GM23248 (cell line): ENCODE data around the gene KCNAB1. TPM values are rescaled to one million over a fixed set of nuclear protein-coding genes. Genes with fewer than 3 reads are reported as not detected.

Experiments used
- DNase-seq: peaks from one replicate; pipeline ENCODE4 v3.0.0-alpha.2; 2015
- H2AFZ ChIP-seq: fragments of 200-600 bp; sonication (generic); 2 replicates; pipeline ENCODE4 v1.6.1; 2016; ENCODE audit warnings: antibody characterized with exemption
- H3F3A ChIP-seq: fragments of 200-600 bp; sonication (generic); 2 replicates; pipeline ENCODE4 v1.6.1; 2016; ENCODE audit warnings: mild to moderate bottlenecking, antibody characterized with exemption, mixed run types; ENCODE audit not compliant: insufficient read depth
- H3K27ac ChIP-seq: fragments of 200-600 bp; sonication (generic); 2 replicates; pipeline ENCODE4 v1.5.1; 2016; ENCODE audit warnings: mild to moderate bottlenecking
- H3K27me3 ChIP-seq: fragments of 200-600 bp; sonication (generic); replicated peaks from 2 replicates; pipeline ENCODE4 v1.6.1; 2016; ENCODE audit warnings: mild to moderate bottlenecking; ENCODE audit not compliant: insufficient read depth
- H3K36me3 ChIP-seq: fragments of 200-600 bp; sonication (generic); 2 replicates; pipeline ENCODE4 v1.6.1; 2016; ENCODE audit warnings: low read depth, mild to moderate bottlenecking
- H3K4me1 ChIP-seq: fragments of 200-600 bp; sonication (generic); 2 replicates; pipeline ENCODE4 v1.6.1; 2016; ENCODE audit warnings: mild to moderate bottlenecking; ENCODE audit not compliant: insufficient read depth
- H3K4me2 ChIP-seq: fragments of 200-600 bp; sonication (generic); one replicate; pipeline ENCODE4 v1.6.1; 2016; ENCODE audit warnings: mild to moderate bottlenecking; ENCODE audit not compliant: unreplicated experiment
- H3K4me3 ChIP-seq: fragments of 200-600 bp; sonication (generic); 2 replicates; pipeline ENCODE4 v1.5.1; 2016; ENCODE audit warnings: mild to moderate bottlenecking
- H3K79me2 ChIP-seq: fragments of 200-600 bp; sonication (generic); 2 replicates; pipeline ENCODE4 v1.6.1; 2016; ENCODE audit warnings: mild to moderate bottlenecking; ENCODE audit not compliant: insufficient read depth
- H3K9ac ChIP-seq: fragments of 200-600 bp; sonication (generic); 2 replicates; pipeline ENCODE4 v1.6.1; 2016; ENCODE audit warnings: mild to moderate bottlenecking
- H3K9me2 ChIP-seq: fragments of 200-600 bp; sonication (generic); 2 replicates; pipeline ENCODE4 v1.6.1; 2016; ENCODE audit warnings: mixed run types, mild to moderate bottlenecking, moderate library complexity; ENCODE audit not compliant: insufficient read depth
- H3K9me3 ChIP-seq: fragments of 200-600 bp; sonication (generic); one replicate; pipeline ENCODE4 v1.6.1; 2017; ENCODE audit warnings: low read depth
- H4K20me1 ChIP-seq: fragments of 200-600 bp; sonication (generic); 2 replicates; pipeline ENCODE4 v1.6.0; 2016; ENCODE audit not compliant: insufficient read depth
- EZH2 ChIP-seq: fragments of 200-600 bp; sonication (generic); IDR thresholded peaks from 2 replicates; pipeline ENCODE4 v1.6.1; 2018; ENCODE audit warnings: antibody characterized with exemption, mild to moderate bottlenecking; ENCODE audit not compliant: insufficient read depth, poor library complexity, severe bottlenecking
- EZH2phosphoT487 ChIP-seq: fragments of 200-600 bp; sonication (generic); IDR thresholded peaks from 2 replicates; pipeline ENCODE4 v1.6.1; 2018; ENCODE audit warnings: antibody characterized with exemption, moderate library complexity, mild to moderate bottlenecking, low read depth; ENCODE audit not compliant: insufficient read depth
- WGBS, 2 experiments: methylation state at CpG; one replicate each; pipeline ENCODE4 v1.1.6; 2015 to 2017; ENCODE audit warnings: low lambda C conversion rate in 2 of 2, low coverage in 1 of 2; ENCODE audit errors: missing lambda C conversion rate in 2 of 2; 5-methylcytosine and 5-hydroxymethylcytosine counted together
- in situ Hi-C: fragments of 300-500 bp; cut with MboI; formaldehyde crosslinking; loops from 2 replicates; pipeline ENCODE4 v1.15.0; 2020
- polyA plus RNA-seq: library from polyadenylated mRNA; unstranded; fragments of >200 nt; fragmentation: Nextera tagmentation; extraction: Ambion mirVana; gene quantifications from 2 replicates; pipeline ENCODE4 v1.2.1, GENCODE V29; 2016
- total RNA-seq: library from RNA; depleted of rRNA; stranded (reverse); fragments of >200 nt; shearing (Covaris generic); gene quantifications from 2 replicates; pipeline ENCODE4 v1.2.3, GENCODE V29; 2014

The KCNAB1 gene
- total and polyA plus RNA-seq, 2 experiments from 2014 or later: 1.1 TPM; not detected in 1

- H3K27ac ChIP-seq: no peak overlapping the region
- no peaks in the 10 kb centered on the region; the same call in 1 of the 2 replicates for H3K27me3 ChIP-seq
- H3K9me3 ChIP-seq: no peaks in the 10 kb centered on the region
- H4K20me1 ChIP-seq: no peaks in the 10 kb centered on the region
- DNase-seq: no peak
- no peak overlapping the region for H3K4me2 ChIP-seq
- H3F3A ChIP-seq: no peaks in the 10 kb centered on the region
- no peaks in the 10 kb centered on the region for H3K36me3 ChIP-seq
- H3K4me3 ChIP-seq: no peak overlapping the region
- H3K79me2 ChIP-seq: no peaks in the 10 kb centered on the region
- in situ Hi-C loops: no loop called here
- 50 to 56% methylated on average over 4 of the region's 4 CpGs for WGBS, 2 experiments
- no peak for TF ChIP-seq EZH2
- TF ChIP-seq EZH2phosphoT487: no peak
- H2AFZ ChIP-seq: no peak overlapping the region
- no peak overlapping the region for H3K9ac ChIP-seq
- no peaks in the 10 kb centered on the region for H3K9me2 ChIP-seq
- no peaks in the 10 kb centered on the region for H3K4me1 ChIP-seq
These were observed 131.0 kb downstream of the KCNAB1 start for GRCh38 chr3:156251424-156251823.

DNA sequence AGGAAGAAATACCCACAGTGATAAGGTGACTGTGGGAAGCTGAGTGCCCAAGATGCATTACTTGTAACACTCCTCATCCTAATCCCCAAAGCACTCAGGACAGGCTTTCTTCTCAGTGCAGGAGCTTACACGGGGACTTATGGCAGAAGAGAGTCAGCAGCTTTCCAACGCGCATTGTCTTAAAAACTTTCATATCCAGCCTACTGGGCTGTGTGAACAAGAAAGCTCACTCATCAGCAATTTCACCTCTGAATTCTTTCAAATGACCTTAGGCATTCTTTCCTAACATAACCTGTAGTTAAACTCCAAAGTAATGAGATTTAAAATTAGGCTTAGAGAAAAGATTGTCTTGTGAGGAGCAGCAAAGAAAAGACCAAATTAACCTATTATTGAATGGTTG is 132.3 kb downstream of the KCNAB1 start:
- H3K36me3 ChIP-seq: no peaks in the 10 kb centered on the region
- H4K20me1 ChIP-seq: no peaks in the 10 kb centered on the region
- in situ Hi-C loops: no loop called here
- no peaks in the 10 kb centered on the region for H3K9me2 ChIP-seq
- no peaks in the 10 kb centered on the region for H3F3A ChIP-seq
- no peaks in the 10 kb centered on the region for H3K79me2 ChIP-seq
- WGBS, 2 experiments: 86 to 95% methylated on average over 3 of the region's 3 CpGs
- no peak for DNase-seq
- no peak overlapping the region for H3K4me2 ChIP-seq
- H3K27me3 ChIP-seq: no peaks in the 10 kb centered on the region; the same call in 1 of the 2 replicates
- H3K9me3 ChIP-seq: no peaks in the 10 kb centered on the region
- no peak overlapping the region for H3K4me3 ChIP-seq
- no peak overlapping the region for H2AFZ ChIP-seq
- no peak overlapping the region for H3K9ac ChIP-seq
- no peak overlapping the region for H3K27ac ChIP-seq
- no peaks in the 10 kb centered on the region for H3K4me1 ChIP-seq
- TF ChIP-seq EZH2 (no peak), EZH2phosphoT487 (no peak)

DNA sequence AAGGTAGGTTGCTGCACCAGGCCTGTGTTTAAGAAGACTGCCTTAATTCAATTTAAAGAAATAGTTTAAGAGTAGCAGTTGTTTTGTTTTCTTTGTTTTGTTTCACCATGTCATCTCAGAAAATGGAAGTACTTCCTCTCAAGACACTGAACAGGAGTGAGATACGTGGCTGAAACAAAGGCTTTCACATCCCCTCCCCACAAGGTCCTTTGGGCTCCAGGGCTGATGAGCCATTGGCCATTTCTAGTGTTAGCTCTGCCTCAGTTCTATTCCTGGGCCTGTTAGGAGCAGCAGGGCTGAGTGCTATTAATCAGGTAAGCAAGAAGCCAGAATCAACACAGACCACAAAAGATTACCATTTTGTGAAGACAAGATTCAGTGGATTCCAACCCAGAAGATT is 132.8 kb downstream of the KCNAB1 start:
- Histone ChIP-seq H2AFZ (no peak overlapping the region), H3K4me1 (no peaks in the 10 kb centered on the region), H3K4me2 (no peak overlapping the region), H3K79me2 (no peaks in the 10 kb centered on the region), H4K20me1 (no peaks in the 10 kb centered on the region), H3K27ac (no peak overlapping the region), H3K9me3 (no peaks in the 10 kb centered on the region), H3K36me3 (no peaks in the 10 kb centered on the region), H3F3A (no peaks in the 10 kb centered on the region), H3K27me3 (no peaks in the 10 kb centered on the region; the same call in 1 of the 2 replicates), H3K4me3 (no peak overlapping the region), H3K9ac (no peak overlapping the region), H3K9me2 (no peaks in the 10 kb centered on the region)
- TF ChIP-seq EZH2phosphoT487 (no peak), EZH2 (no peak)
- in situ Hi-C loops: no loop called here
- 49 to 54% methylated on average over 1 of the region's 1 CpG for WGBS, 2 experiments
- DNase-seq: no peak

DNA sequence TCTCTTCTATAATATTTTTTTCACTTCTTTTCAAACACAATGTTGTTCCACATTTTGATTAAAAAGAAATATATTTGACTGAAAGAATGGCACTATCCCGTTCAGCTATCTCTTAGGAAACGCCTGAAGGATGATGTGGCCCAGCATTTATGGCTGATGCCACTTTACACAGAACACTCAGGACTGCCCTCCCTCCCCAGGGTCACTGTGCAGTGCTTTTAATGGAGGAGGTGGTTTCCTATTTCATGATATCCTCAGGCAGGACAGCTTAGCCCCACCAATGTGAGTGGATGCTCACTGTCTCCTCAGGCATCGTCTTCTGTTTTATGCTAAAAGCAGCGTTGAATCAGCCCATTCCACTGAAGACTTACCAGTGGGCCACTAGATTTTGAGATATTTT is 135.9 kb downstream of the KCNAB1 start:
- no peaks in the 10 kb centered on the region for H3F3A ChIP-seq
- H3K9me3 ChIP-seq: no peaks in the 10 kb centered on the region
- 47 to 57% methylated on average over 4 of the region's 4 CpGs for WGBS, 2 experiments
- no peak for DNase-seq
- no peak overlapping the region for H3K4me2 ChIP-seq
- H3K4me3 ChIP-seq: no peak overlapping the region
- no peaks in the 10 kb centered on the region; the same call in 1 of the 2 replicates for H3K27me3 ChIP-seq
- in situ Hi-C loops: no loop called here
- no peak overlapping the region for H3K9ac ChIP-seq
- H3K4me1 ChIP-seq: no peaks in the 10 kb centered on the region
- no peaks in the 10 kb centered on the region for H4K20me1 ChIP-seq
- H3K27ac ChIP-seq: no peak overlapping the region
- no peak for TF ChIP-seq EZH2phosphoT487
- no peak for TF ChIP-seq EZH2
- no peaks in the 10 kb centered on the region for H3K9me2 ChIP-seq
- no peaks in the 10 kb centered on the region for H3K36me3 ChIP-seq
- no peak overlapping the region for H2AFZ ChIP-seq
- no peaks in the 10 kb centered on the region for H3K79me2 ChIP-seq

DNA sequence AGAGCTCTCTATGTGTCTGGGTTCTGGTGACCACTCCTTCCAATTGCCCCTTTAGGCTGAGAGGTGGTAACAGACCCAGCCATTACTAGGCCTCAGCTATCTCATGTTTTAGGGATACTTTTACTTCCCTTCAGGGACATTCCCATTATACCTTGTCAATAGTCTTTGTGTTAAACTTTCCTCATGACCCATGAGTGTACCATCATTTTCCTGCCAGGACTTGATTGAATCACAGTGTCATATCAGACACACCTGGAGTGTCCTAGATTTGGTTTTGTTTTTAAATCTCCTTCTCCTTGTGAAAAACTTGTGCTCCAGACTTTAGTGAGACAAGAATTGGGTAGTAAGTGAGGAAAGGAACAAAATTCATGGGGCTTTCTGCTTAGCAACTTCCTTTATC is 136.6 kb downstream of the KCNAB1 start:
- no peak overlapping the region for H3K4me3 ChIP-seq
- no peaks in the 10 kb centered on the region for H3K4me1 ChIP-seq
- no peaks in the 10 kb centered on the region for H3K9me3 ChIP-seq
- no peak overlapping the region for H3K9ac ChIP-seq
- no peak overlapping the region for H3K27ac ChIP-seq
- H3K9me2 ChIP-seq: no peaks in the 10 kb centered on the region
- DNase-seq: no peak
- in situ Hi-C loops: no loop called here
- H4K20me1 ChIP-seq: no peaks in the 10 kb centered on the region
- H2AFZ ChIP-seq: no peak overlapping the region
- H3K27me3 ChIP-seq: no peaks in the 10 kb centered on the region; the same call in 1 of the 2 replicates
- no peak overlapping the region for H3K4me2 ChIP-seq
- no peak for TF ChIP-seq EZH2phosphoT487
- no peak for TF ChIP-seq EZH2
- no peaks in the 10 kb centered on the region for H3K79me2 ChIP-seq
- no peaks in the 10 kb centered on the region for H3K36me3 ChIP-seq
- H3F3A ChIP-seq: no peaks in the 10 kb centered on the region
